Fibroblast of lung (primary cell): ENCODE measurements around the gene TMCO6.

Experiments
- CTCF ChIP-seq, 2 donors: IDR thresholded peaks in 1 of 2; conservative IDR thresholded peaks in 1 of 2; 1 replicate in 1 of 2; 2 replicates in 1 of 2; pipeline ENCODE4 v1.5.1; 2011 to 2012; ENCODE audit warnings: low read length in 2 of 2, control low read depth in 1 of 2, inconsistent platforms in 1 of 2, low read depth in 1 of 2, mild to moderate bottlenecking in 1 of 2
- EZH2 ChIP-seq: IDR thresholded peaks from 2 replicates; pipeline ENCODE4 v1.5.1; 2012; ENCODE audit warnings: low read length, control low read depth, mild to moderate bottlenecking; ENCODE audit errors: missing control alignments

GRCh38 chr5:140611020-140611521 lies 28.2 kb upstream of the TMCO6 start:
- no peak for TF ChIP-seq CTCF (conservative IDR thresholded peaks at IDR 0.05 in 1 of 2, IDR thresholded peaks at IDR 0.05 in 1 of 2; ENCODE audit: low read depth in 1 of 2, low read length in 2 of 2)
- TF ChIP-seq EZH2 = no peak
